Keratinocyte (primary cell): ENCODE measurements around the gene SLC22A1. TPM values are rescaled to one million over a fixed set of nuclear protein-coding genes. Genes with fewer than 3 reads are reported as not detected.

Experiments
- DNase-seq: peaks from one replicate; pipeline ENCODE4 v3.0.0-alpha.2; 2011; ENCODE audit warnings: low read depth, missing footprints, low spot score
- FAIRE-seq: peaks from 2 replicates; lab custom pipeline; 2011; peaks lifted over from hg19 to GRCh38; lab: Jason Lieb, UNC
- H2AFZ ChIP-seq: 2 replicates; pipeline ENCODE4 v1.6.0; 2012; ENCODE audit warnings: low read length, control low read depth, inconsistent platforms; ENCODE audit not compliant: control insufficient read depth
- H3K27ac ChIP-seq: 2 replicates; pipeline ENCODE4 v1.5.1; 2011; ENCODE audit warnings: low read length; ENCODE audit not compliant: control insufficient read depth, insufficient read depth
- H3K27me3 ChIP-seq: 3 replicates; pipeline ENCODE4 v1.6.0; 2011; ENCODE audit warnings: low read length; ENCODE audit not compliant: control insufficient read depth, insufficient read depth; ENCODE audit errors: extremely low read depth
- H3K36me3 ChIP-seq, 2 experiments: 2 replicates in 1 of 2; 3 replicates in 1 of 2; pipeline ENCODE4 v1.5.1; 2011; ENCODE audit warnings: low read length in 2 of 2, mild to moderate bottlenecking in 1 of 2; ENCODE audit not compliant: control insufficient read depth in 2 of 2, insufficient read depth in 2 of 2; ENCODE audit errors: extremely low read depth in 1 of 2
- H3K4me1 ChIP-seq: 3 replicates; pipeline ENCODE4 v1.5.1; 2011; ENCODE audit warnings: low read length; ENCODE audit not compliant: control insufficient read depth, insufficient read depth; ENCODE audit errors: extremely low read depth
- H3K4me2 ChIP-seq: 3 replicates; pipeline ENCODE4 v1.6.0; 2011; ENCODE audit warnings: low read depth, low read length; ENCODE audit not compliant: control insufficient read depth, insufficient read depth; ENCODE audit errors: extremely low read depth
- H3K4me3 ChIP-seq, 3 experiments: fragments of 200-600 bp in 1 of 3; sonication (generic) in 1 of 3; 2 replicates in 2 of 3; 3 replicates in 1 of 3; pipeline ENCODE4 v1.5.1; 2011 to 2016; ENCODE audit warnings: low read length in 3 of 3, mild to moderate bottlenecking in 3 of 3, control low read depth in 2 of 3, inconsistent platforms in 1 of 3, low read depth in 1 of 3, mixed read lengths in 1 of 3, mixed run types in 1 of 3, moderate library complexity in 1 of 3; ENCODE audit not compliant: control insufficient read depth in 2 of 3, insufficient read depth in 2 of 3; ENCODE audit errors: extremely low read depth in 1 of 3
- H3K79me2 ChIP-seq: 2 replicates; pipeline ENCODE4 v1.6.0; 2012; ENCODE audit warnings: low read length; ENCODE audit not compliant: control insufficient read depth, insufficient read depth
- H3K9ac ChIP-seq: 3 replicates; pipeline ENCODE4 v1.6.0; 2011; ENCODE audit warnings: low read length; ENCODE audit not compliant: control insufficient read depth, insufficient read depth; ENCODE audit errors: extremely low read depth
- H3K9me1 ChIP-seq: 3 replicates; pipeline ENCODE4 v1.6.0; 2011; ENCODE audit warnings: low read length; ENCODE audit not compliant: control insufficient read depth, insufficient read depth; ENCODE audit errors: extremely low read depth
- H3K9me3 ChIP-seq: 2 replicates; pipeline ENCODE4 v1.5.1; 2012; ENCODE audit warnings: low read depth, low read length; ENCODE audit not compliant: control insufficient read depth
- H4K20me1 ChIP-seq: 3 replicates; pipeline ENCODE4 v1.6.0; 2011; ENCODE audit warnings: low read length; ENCODE audit not compliant: control insufficient read depth, insufficient read depth; ENCODE audit errors: extremely low read depth
- EZH2 ChIP-seq: IDR thresholded peaks from one replicate; pipeline ENCODE4 v1.6.1; 2012; ENCODE audit warnings: inconsistent platforms, mild to moderate bottlenecking, low read length, moderate library complexity
- dilution Hi-C: fragments of 300-500 bp; cut with MboI; formaldehyde crosslinking; loops from one replicate; pipeline ENCODE4 v1.7.0; 2020; ENCODE audit warnings: low sequenced_read_pairs; ENCODE audit not compliant: extremely low pct_ligation_motif_present
- polyA plus RNA-seq, 5 experiments: library from polyadenylated mRNA; depleted of rRNA in 3 of 5; stranded (reverse) in 3 of 5; stranded (forward) in 1 of 5; unstranded in 1 of 5; fragments of >200 nt; gene quantifications; 1 replicate in 1 of 5; 2 replicates in 3 of 5; 3 replicates in 1 of 5; pipeline versions ENCODE4 v1.2.1 to v1.2.3, GENCODE V29; 2011 to 2012; ENCODE audit warnings: missing spikeins in 2 of 5, low read depth in 1 of 5, low replicate concordance in 1 of 5
- TF ChIP-seq, protein P1 (sequence below), 3 experiments: IDR thresholded peaks in 1 of 3; conservative IDR thresholded peaks in 1 of 3; optimal IDR thresholded peaks in 1 of 3; 2 replicates in 2 of 3; 3 replicates in 1 of 3; pipeline versions ENCODE3 to v1.5.1; 2011; ENCODE audit warnings: low read length in 3 of 3, mild to moderate bottlenecking in 3 of 3, moderate library complexity in 2 of 3, control low read depth in 1 of 3, inconsistent platforms in 1 of 3; ENCODE audit not compliant: insufficient read depth in 2 of 3; ENCODE audit errors: extremely low read depth in 1 of 3

SLC22A1 gene
- polyA plus RNA-seq, 1 donor (not counting 4 experiments of a cell fraction or from before 2014, with no cell fraction given), result 0.76 TPM

DNA sequence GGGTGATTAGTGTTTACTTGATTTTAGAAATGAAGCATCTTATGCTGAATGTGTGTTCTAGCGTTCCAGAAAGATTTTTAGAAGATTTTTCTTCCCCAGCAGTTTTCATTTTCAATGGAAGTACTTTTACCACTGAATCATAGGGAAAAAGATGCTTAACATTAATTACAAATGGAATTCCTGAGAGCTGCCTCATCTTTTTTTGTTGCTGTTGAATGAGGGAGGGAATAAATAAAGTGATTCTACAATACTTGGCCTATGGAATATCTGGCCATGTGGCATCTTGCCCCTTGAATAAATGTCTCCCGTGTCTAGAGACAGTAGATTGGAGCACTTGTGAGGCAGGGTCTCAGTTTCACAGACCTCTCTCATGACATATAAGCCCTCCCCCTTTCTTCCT, 44.1 kb upstream of the SLC22A1 start:
- no peak overlapping the region for H3K4me2 ChIP-seq
- no peak overlapping the region for H3K27ac ChIP-seq
- dilution Hi-C loops, result no loop called here
- H3K27me3 ChIP-seq, result no peaks in the 10 kb centered on the region
- no peaks in the 10 kb centered on the region for H3K79me2 ChIP-seq
- no peak overlapping the region for H3K9ac ChIP-seq
- FAIRE-seq (no peak), DNase-seq (no peak)
- no peaks in the 10 kb centered on the region for H3K4me1 ChIP-seq
- no peaks in the 10 kb centered on the region for H3K9me1 ChIP-seq
- H3K9me3 ChIP-seq, result no peaks in the 10 kb centered on the region
- H2AFZ ChIP-seq, result no peak overlapping the region
- TF ChIP-seq, protein P1, sequence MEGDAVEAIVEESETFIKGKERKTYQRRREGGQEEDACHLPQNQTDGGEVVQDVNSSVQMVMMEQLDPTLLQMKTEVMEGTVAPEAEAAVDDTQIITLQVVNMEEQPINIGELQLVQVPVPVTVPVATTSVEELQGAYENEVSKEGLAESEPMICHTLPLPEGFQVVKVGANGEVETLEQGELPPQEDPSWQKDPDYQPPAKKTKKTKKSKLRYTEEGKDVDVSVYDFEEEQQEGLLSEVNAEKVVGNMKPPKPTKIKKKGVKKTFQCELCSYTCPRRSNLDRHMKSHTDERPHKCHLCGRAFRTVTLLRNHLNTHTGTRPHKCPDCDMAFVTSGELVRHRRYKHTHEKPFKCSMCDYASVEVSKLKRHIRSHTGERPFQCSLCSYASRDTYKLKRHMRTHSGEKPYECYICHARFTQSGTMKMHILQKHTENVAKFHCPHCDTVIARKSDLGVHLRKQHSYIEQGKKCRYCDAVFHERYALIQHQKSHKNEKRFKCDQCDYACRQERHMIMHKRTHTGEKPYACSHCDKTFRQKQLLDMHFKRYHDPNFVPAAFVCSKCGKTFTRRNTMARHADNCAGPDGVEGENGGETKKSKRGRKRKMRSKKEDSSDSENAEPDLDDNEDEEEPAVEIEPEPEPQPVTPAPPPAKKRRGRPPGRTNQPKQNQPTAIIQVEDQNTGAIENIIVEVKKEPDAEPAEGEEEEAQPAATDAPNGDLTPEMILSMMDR (optimal IDR thresholded peaks at IDR 0.05 in 1 of 3, IDR thresholded peaks at IDR 0.05 in 1 of 3, conservative IDR thresholded peaks at IDR 0.05 in 1 of 3; ENCODE audit: extremely low read depth in 1 of 3, insufficient read depth in 2 of 3, low read length in 3 of 3), result no peak
- no peak for TF ChIP-seq EZH2
- no peaks in the 10 kb centered on the region for H4K20me1 ChIP-seq
- no peak overlapping the region for H3K4me3 ChIP-seq
- H3K36me3 ChIP-seq, result peaks cover 42 to 58% of the 10 kb centered on the region in 2 experiments

DNA sequence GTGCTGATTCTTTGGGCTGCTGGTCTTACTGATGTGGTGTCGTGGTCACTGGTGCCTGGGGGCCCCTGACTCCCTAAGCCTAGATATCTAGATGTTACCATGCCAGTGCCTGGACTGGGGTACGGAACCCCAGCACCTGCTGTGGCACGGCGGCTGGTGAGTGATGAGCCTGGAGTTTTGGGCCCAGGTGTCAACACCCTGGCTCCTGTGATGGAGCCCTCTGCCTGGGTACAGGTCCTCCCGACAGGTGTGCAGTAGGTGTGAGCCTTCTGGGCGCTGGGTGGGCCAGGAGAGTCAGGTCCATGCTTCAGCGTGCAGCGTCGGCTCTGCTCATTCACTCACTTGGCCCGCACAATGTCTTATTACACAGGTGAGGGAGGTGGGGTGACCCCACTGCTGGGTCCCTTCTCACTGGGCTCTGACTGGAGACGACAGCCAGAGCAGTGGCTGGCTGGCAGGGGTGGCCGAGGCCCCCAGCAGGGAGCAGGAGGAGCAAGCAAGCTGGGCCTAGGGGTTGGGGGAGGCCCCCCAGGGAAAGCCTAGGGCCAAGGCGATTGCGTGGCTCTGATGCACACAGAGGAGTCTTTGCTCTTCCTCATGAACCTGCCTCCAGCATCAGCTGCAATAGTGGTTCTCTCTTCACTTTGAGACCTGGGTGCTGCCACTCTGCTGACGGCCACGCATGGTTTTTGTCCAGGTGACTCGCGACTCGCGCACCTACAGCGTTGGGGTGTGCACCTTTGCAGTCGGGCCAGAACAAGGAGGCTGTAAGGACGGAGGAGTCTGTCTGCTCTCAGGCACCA, 42.5 kb upstream of the SLC22A1 start:
- FAIRE-seq (no peak), DNase-seq (no peak)
- Histone ChIP-seq H3K27ac (no peak overlapping the region), H3K4me1 (no peaks in the 10 kb centered on the region), H3K4me3 (no peak overlapping the region), H3K9me1 (no peaks in the 10 kb centered on the region), H2AFZ (no peak overlapping the region), H3K79me2 (no peaks in the 10 kb centered on the region), H3K9me3 (no peaks in the 10 kb centered on the region), H3K36me3 (peaks cover 37 to 47% of the 10 kb centered on the region in 2 experiments), H3K9ac (no peak overlapping the region), H4K20me1 (no peaks in the 10 kb centered on the region), H3K4me2 (no peak overlapping the region), H3K27me3 (no peaks in the 10 kb centered on the region)
- no peak for TF ChIP-seq EZH2
- TF ChIP-seq, protein P1 (optimal IDR thresholded peaks at IDR 0.05 in 1 of 3, IDR thresholded peaks at IDR 0.05 in 1 of 3, conservative IDR thresholded peaks at IDR 0.05 in 1 of 3; ENCODE audit: extremely low read depth in 1 of 3, insufficient read depth in 2 of 3, low read length in 3 of 3), result no peak
- dilution Hi-C loops, result no loop called here
